ENCODE results near the gene RFTN2.
"Not testable (repeated sequence)": the region's sequence is repeated elsewhere in the genome, so short reads cannot be mapped to it uniquely, and the experiment has no call there.

Gene RFTN2

GRCh38 chr2:197674060-197674459 is 1.3 kb downstream of the RFTN2 start:
- DNase-seq (ENCODE audit: low read depth): no peak

- DNase-seq (ENCODE audit: low read depth): no peak
Measured at GRCh38 chr2:197673606-197674005, 1.8 kb downstream of the RFTN2 start.

- DNase-seq (ENCODE audit: low read depth): no peak
Measured at GRCh38 chr2:197673106-197673505, 2.3 kb downstream of the RFTN2 start.

GRCh38 chr2:197672371-197672893 is 3.0 kb downstream of the RFTN2 start:
- no peak for DNase-seq (ENCODE audit: low read depth)

GRCh38 chr2:197669077-197669476 is 6.3 kb downstream of the RFTN2 start:
- DNase-seq (ENCODE audit: low read depth): no peak

- no peak for DNase-seq (ENCODE audit: low read depth)
Measured at GRCh38 chr2:197668296-197668695, 7.1 kb downstream of the RFTN2 start.

GRCh38 chr2:197666277-197666676 is 9.1 kb downstream of the RFTN2 start:
- DNase-seq (ENCODE audit: low read depth): no peak

GRCh38 chr2:197661626-197662025 is 13.8 kb downstream of the RFTN2 start:
- DNase-seq (ENCODE audit: low read depth): no peak

- no peak for DNase-seq (ENCODE audit: low read depth)
Measured at GRCh38 chr2:197657562-197657961, 17.8 kb downstream of the RFTN2 start.

GRCh38 chr2:197647961-197648690 is 27.3 kb downstream of the RFTN2 start:
- no peak for DNase-seq (ENCODE audit: low read depth)

GRCh38 chr2:197641666-197642065 is 33.7 kb downstream of the RFTN2 start:
- DNase-seq (ENCODE audit: low read depth): no peak

- DNase-seq (ENCODE audit: low read depth): not testable (repeated sequence)
Measured at GRCh38 chr2:197640571-197641122, 34.7 kb downstream of the RFTN2 start.

- DNase-seq (ENCODE audit: low read depth): no peak
Measured at GRCh38 chr2:197633109-197633657, 42.2 kb downstream of the RFTN2 start.

- no peak for DNase-seq (ENCODE audit: low read depth)
Measured at GRCh38 chr2:197628043-197628500, 47.3 kb downstream of the RFTN2 start.

GRCh38 chr2:197626965-197627625 is 48.3 kb downstream of the RFTN2 start:
- DNase-seq (ENCODE audit: low read depth): no peak

GRCh38 chr2:197620133-197620532 is 55.3 kb downstream of the RFTN2 start:
- DNase-seq (ENCODE audit: low read depth): no peak

- no peak for DNase-seq (ENCODE audit: low read depth)
Measured at GRCh38 chr2:197615016-197615652, 60.3 kb downstream of the RFTN2 start.

GRCh38 chr2:197614532-197614931 is 60.9 kb downstream of the RFTN2 start:
- DNase-seq (ENCODE audit: low read depth): no peak

- DNase-seq (ENCODE audit: low read depth): no peak
Measured at GRCh38 chr2:197613509-197613987, 61.8 kb downstream of the RFTN2 start.

- DNase-seq (ENCODE audit: low read depth): no peak
Measured at GRCh38 chr2:197606180-197606579, 69.2 kb downstream of the RFTN2 start.

- no peak for DNase-seq (ENCODE audit: low read depth)
Measured at GRCh38 chr2:197604117-197604860, 71.1 kb downstream of the RFTN2 start.
